Medulla oblongata (tissue), 1 donor: ENCODE measurements around the gene CLDN14.
A peak's percentile ranks its signal among the peaks of the same experiment; 100 is the strongest.

Experiments used
- DNase-seq: peaks from one replicate; pipeline ENCODE4 v3.0.0-alpha.2; 2015; ENCODE audit errors: extremely low spot score

CLDN14 gene

GRCh38 chr21:36433059-36433709 lies 46.7 kb downstream of the CLDN14 start:
- DNase-seq, result no peak

DNA sequence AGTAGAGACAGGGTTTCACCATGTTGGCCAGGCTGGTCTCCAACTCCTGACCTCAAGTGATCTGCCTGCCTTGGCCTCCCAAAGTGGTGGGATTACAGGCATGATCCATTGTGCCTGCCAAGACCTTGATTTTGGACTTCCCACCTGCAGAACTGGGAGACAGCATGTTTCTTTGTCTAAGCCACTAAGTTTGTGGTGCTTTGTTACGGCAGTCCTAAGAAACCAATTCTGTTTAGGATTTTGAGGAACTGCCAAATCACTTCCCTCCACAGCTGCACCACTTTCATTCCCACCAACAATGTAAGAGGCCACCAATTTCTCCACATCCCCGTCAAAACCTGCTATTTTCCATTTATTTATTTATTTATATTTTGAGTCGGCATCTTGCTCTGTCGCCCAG lies 48.7 kb downstream of the CLDN14 start:
- no peak for DNase-seq

- no peak for DNase-seq
These were observed 49.1 kb downstream of the CLDN14 start for GRCh38 chr21:36430841-36431240.

DNA sequence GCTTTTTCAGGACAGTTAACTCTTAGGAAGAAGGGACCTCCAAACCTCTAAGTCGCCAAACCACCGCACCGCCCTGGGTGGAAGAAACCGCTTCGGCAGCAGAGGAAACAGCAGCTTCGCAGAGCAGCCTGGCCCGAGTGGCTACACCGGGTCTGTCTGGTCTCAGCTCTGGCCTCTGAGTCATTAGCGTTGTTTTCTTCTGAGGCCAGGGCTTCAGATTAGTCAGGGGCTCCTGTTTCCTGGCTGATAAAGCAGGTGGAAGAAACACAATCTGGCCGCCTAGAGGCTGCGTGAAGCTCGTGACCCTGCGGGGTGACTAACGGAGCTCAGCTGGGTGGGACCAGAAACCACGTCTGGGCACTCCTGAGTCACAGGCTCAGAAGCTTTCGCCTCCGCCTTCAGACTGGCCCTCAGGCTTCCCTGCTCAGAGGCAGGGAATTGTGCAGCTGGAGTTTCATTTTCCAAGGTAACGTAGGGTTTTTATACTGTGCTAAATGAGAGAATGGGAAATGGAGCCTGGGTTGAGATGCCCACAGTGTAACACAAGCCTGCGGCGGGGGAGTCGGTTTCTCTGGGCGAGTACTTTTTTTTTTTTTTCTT lies 49.9 kb downstream of the CLDN14 start:
- peak; percentile 41 for DNase-seq

GRCh38 chr21:36428761-36429432 lies 51.0 kb downstream of the CLDN14 start:
- no peak for DNase-seq

DNA sequence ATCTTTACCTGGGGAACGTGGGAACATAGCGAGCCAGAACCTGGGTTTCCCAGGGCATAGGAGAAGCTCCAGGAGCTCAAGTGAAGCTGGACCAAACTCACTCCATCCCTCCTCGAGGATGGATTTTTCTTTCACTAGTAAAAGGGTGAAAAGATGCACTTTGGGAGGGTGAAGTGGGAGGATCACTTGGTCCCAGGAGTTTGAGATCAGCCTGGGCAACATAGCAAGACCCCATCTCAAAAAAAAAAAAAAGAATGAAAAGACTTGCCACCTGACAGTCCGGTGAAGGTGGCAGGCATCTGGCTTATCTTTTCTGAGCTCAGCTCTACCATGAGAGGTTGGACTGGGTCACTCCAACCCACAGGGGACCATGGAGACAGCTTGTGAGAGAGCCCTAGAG lies 52.4 kb downstream of the CLDN14 start:
- DNase-seq, result no peak

DNA sequence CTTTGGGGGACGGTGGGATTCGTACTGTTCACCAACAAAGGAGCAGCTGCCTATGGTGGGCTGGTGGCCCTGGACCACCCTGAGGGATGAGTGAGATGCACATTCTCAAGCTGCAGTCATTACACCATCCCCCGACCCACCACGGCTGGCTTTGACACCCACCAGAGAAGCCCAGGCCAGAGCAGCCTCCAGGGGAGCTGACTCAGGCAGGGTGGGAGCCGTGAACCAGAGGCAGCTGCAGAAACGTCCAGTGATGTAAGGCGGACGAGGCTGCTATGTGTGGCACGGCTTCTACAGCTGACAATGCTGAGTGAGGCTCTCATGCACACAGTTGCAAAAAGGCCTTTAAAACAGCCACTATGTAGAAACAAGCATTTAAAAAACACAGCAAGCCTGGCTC lies 54.6 kb downstream of the CLDN14 start:
- no peak for DNase-seq

DNA sequence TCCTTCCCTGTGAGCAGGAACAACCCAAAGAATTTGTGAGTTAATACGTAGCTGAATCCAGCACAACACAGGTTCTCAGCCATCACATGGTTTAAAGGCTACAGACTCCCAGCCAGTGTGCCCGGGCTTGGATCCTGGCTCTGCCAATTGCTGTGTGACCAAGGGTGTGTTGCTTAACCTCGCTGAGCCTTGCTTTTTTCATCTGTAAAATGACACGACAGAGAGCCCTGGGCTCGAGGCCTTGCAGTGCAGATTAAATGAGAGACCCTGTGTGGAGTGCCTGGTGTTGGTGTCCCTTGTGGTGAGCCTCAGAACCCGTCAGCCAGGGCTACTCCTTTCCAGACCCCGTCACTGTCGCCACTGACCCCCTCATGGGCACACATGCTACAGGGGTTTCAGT lies 55.3 kb downstream of the CLDN14 start:
- DNase-seq, result no peak

DNA sequence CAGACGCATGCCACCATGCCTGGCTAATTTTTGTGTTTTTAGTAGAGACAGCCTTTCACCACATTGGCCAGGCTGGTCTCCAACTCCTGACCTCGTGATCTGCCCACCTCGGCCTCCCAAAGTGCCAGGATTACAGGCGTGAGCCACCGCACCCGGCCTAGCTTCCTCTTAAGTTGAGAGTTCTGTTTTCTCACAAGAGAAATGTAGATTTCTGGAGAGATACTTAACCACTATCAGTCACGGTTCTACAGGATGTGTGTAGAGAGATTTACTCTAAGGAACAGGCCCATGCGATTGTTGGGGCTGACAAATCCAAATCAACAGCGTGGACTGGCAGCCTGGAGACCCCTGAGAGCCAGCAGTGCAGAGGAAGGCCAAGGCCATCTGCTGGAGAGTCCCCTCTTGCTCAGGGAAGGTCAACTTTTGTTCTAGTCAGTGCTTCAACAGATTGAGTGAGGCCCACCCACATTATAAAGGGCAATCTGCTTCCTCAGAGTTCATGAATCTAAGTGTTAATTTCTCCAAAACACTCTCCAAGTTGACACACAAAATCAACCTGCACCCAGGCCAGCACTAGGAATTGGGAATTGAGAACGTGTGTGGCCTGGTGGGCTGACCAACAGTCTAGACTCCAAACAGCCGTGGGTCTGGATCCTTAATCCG lies 56.0 kb downstream of the CLDN14 start:
- no peak for DNase-seq

DNA sequence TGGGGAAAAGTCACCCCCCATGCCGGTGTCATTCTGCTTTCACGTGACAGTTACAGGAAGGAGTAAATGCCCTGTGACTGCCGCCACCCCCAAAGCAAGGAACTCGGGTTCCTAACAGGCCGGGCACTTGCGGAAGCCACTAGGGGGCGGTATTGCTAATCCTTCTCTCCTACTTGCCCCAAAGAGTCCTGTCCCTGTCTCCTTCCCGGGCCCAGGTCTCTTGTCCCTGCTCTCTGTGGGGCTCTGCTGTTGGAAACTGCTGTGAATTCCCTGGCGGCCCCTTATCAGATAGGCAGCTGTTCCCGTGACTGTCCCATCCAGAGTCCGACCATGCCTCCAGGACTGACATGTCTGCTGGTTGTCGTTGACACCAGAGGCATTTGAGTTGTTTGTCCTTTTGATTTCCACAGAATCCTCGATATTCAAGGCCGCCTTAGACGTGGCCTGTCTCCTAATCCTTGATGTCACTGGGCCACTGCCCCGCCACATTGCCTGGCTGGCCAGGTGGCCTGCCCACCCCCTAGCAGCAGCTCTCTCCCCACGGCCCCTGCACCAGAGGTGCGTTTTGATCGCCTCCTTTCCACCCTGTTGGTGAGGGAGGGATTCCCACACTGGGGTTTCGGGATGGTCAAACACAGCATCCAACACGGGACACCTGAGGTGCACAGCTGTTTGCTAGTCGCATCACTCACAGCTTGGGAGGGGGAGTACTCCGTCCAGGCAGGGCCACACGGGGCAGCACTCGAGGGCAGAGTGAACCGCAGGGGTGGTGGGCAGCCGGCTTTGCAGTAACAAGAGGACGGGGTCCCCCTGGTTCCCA lies 57.4 kb downstream of the CLDN14 start:
- DNase-seq, result peak; percentile 12

- DNase-seq, result no peak
These were observed 59.2 kb downstream of the CLDN14 start for GRCh38 chr21:36420571-36421339.

DNA sequence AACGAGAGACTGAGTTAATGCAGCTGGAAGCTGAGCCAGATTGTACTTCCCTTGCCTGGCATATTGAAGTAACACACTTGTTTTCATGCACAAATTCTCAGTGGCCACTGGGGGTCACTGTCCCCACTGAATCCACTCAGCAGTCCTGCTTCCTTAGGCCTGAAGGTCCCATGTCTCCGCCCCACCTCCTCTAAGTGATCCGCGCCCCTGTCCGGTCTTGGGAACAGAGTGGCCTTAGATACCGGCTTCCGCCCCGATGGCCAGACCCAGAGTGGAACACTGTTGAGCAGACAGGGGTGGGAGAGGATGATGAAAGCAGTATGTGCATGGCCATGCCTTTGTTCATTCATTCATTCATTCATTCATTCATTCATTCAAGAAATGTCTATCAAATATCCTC lies 59.9 kb downstream of the CLDN14 start:
- DNase-seq, result peak; percentile 85

DNA sequence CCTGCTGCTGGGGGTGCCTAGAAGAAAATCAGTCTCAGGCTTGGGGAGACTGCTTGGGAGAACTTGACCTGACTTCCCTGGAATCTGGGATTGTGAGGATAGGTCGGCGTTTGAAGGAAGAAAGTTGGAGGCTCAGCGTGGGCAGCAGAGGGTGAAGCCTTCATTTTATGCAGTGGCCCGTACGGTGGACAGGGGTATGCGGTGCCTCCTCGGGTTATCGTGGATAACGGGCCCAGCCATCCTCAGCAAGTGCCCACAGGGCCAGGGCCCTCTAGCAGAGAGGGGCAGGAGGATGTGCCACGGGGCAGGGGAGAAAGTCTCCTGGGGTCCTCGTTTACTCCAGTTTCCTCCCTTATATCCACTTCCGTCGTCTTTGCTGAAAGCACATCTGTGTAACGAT lies 60.7 kb downstream of the CLDN14 start:
- DNase-seq, result no peak

GRCh38 chr21:36415375-36415774 lies 64.5 kb downstream of the CLDN14 start:
- DNase-seq, result no peak

- DNase-seq, result no peak
These were observed 67.0 kb downstream of the CLDN14 start for GRCh38 chr21:36412916-36413315.

DNA sequence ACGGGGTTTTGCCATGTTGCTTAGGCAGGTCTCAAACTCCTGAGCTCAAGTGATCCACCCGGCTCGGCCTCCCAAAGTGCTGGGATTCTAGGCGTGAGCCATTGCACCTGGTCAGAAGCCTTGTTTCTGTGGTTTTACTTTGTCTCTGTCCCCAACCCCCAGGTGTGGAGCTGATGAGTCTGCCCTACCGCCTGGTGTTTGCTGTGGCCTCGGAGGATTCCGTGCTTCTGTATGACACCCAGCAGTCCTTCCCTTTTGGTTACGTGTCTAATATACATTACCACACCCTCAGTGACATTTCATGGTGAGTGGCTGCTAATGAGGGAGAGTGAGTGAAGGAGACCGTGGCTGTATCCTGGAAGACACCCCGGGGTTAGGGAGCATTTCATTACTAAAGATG lies 68.6 kb downstream of the CLDN14 start:
- DNase-seq, result no peak
